ENCODE results near the gene ZNF804B.

The ZNF804B gene

GRCh38 chr7:88759230-88760135, at the start of gene ZNF804B:
ZNF804B (plus strand) TSS chr7:88759700; CDS start chr7:88759977, 277 bp downstream.
- TF ChIP-seq EZH2 (IDR thresholded peaks at IDR 0.05; ENCODE audit: borderline replicate concordance, low read depth, low read length, severe bottlenecking): no peak
- no peak for TF ChIP-seq CTCF (IDR thresholded peaks at IDR 0.05; ENCODE audit: borderline replicate concordance, extremely low read depth, low read length, poor library complexity, severe bottlenecking)
- Histone ChIP-seq H3K4me2 (ENCODE audit: insufficient read depth, low read length) (no peak within 1 kb of the TSS), H3K27ac (ENCODE audit: low read length) (no peak within 1 kb of the TSS), H2AFZ (ENCODE audit: low read depth, low read length) (no peak within 1 kb of the TSS), H3K4me3 (ENCODE audit: low read depth in 1 of 2, low read length in 2 of 2) (no peak within 1 kb of the TSS), H3K9ac (ENCODE audit: low read depth, low read length) (no peak within 1 kb of the TSS), H4K20me1 (ENCODE audit: insufficient read depth, low read length) (no peaks in the 10 kb centered on the region), H3K79me2 (ENCODE audit: insufficient read depth, low read length) (no peaks in the 10 kb centered on the region), H3K36me3 (ENCODE audit: insufficient read depth, low read length) (no peaks in the 10 kb centered on the region), H3K4me1 (ENCODE audit: insufficient read depth, low read length) (no peaks in the 10 kb centered on the region), H3K9me3 (ENCODE audit: insufficient read depth, low read length, severe bottlenecking) (no peaks in the 10 kb centered on the region), H3K27me3 (ENCODE audit: insufficient read depth, low read length, poor library complexity) (no peaks in the 10 kb centered on the region)
- DNase-seq (no peak), ATAC-seq (ENCODE audit: insufficient read depth, low read depth) (no peak)

GRCh38 chr7:88735920-88736319, 23.6 kb upstream of the ZNF804B start:
- H2AFZ ChIP-seq (ENCODE audit: low read depth, low read length): no peak overlapping the region
- H3K27ac ChIP-seq (ENCODE audit: low read length): no peak overlapping the region
- no peaks in the 10 kb centered on the region for H3K9me3 ChIP-seq (ENCODE audit: insufficient read depth, low read length, severe bottlenecking)
- DNase-seq: no peak
- TF ChIP-seq EZH2 (IDR thresholded peaks at IDR 0.05; ENCODE audit: borderline replicate concordance, low read depth, low read length, severe bottlenecking) (no peak), CTCF (IDR thresholded peaks at IDR 0.05; ENCODE audit: borderline replicate concordance, extremely low read depth, low read length, poor library complexity, severe bottlenecking) (no peak)
- H3K79me2 ChIP-seq (ENCODE audit: insufficient read depth, low read length): no peaks in the 10 kb centered on the region
- no peaks in the 10 kb centered on the region for H3K36me3 ChIP-seq (ENCODE audit: insufficient read depth, low read length)
- ATAC-seq (ENCODE audit: insufficient read depth, low read depth): no peak
- H3K4me1 ChIP-seq (ENCODE audit: insufficient read depth, low read length): no peaks in the 10 kb centered on the region
- H3K4me2 ChIP-seq (ENCODE audit: insufficient read depth, low read length): no peak overlapping the region
- no peaks in the 10 kb centered on the region for H4K20me1 ChIP-seq (ENCODE audit: insufficient read depth, low read length)
- H3K27me3 ChIP-seq (ENCODE audit: insufficient read depth, low read length, poor library complexity): no peaks in the 10 kb centered on the region
- no peak overlapping the region for H3K9ac ChIP-seq (ENCODE audit: low read depth, low read length)
- H3K4me3 ChIP-seq (ENCODE audit: low read depth in 1 of 2, low read length in 2 of 2): no peak overlapping the region

DNA sequence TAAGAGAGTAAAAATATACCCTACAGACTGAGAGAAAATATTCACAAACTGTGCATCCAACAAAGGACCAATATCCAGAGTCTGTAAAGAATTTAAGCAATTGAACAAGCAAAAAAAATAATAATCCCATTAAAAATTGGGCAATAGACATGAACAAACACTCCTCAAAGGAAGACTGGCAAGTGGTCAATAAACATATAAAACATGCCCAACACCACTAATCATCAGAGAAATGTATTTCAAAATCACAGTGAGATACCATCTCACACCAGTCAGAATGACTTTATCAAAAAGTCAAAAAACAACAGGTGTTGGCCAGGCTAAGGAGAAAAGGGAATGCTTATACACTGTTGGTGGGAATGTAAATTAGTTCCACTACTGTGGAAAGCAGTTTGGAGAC, 21.9 kb upstream of the ZNF804B start:
- Histone ChIP-seq H3K4me2 (ENCODE audit: insufficient read depth, low read length) (no peak overlapping the region), H3K27ac (ENCODE audit: low read length) (no peak overlapping the region), H3K9me3 (ENCODE audit: insufficient read depth, low read length, severe bottlenecking) (no peaks in the 10 kb centered on the region), H3K4me1 (ENCODE audit: insufficient read depth, low read length) (no peaks in the 10 kb centered on the region), H3K27me3 (ENCODE audit: insufficient read depth, low read length, poor library complexity) (no peaks in the 10 kb centered on the region), H3K79me2 (ENCODE audit: insufficient read depth, low read length) (no peaks in the 10 kb centered on the region), H3K36me3 (ENCODE audit: insufficient read depth, low read length) (no peaks in the 10 kb centered on the region), H4K20me1 (ENCODE audit: insufficient read depth, low read length) (no peaks in the 10 kb centered on the region), H3K4me3 (ENCODE audit: low read depth in 1 of 2, low read length in 2 of 2) (no peak overlapping the region), H2AFZ (ENCODE audit: low read depth, low read length) (no peak overlapping the region), H3K9ac (ENCODE audit: low read depth, low read length) (no peak overlapping the region)
- ATAC-seq (ENCODE audit: insufficient read depth, low read depth): no peak
- DNase-seq: no peak
- no peak for TF ChIP-seq CTCF (IDR thresholded peaks at IDR 0.05; ENCODE audit: borderline replicate concordance, extremely low read depth, low read length, poor library complexity, severe bottlenecking)
- no peak for TF ChIP-seq EZH2 (IDR thresholded peaks at IDR 0.05; ENCODE audit: borderline replicate concordance, low read depth, low read length, severe bottlenecking)

Data from DND-41 (cell line).